Skeletal muscle satellite cell (primary cell): ENCODE data around the gene SFXN3. TPM values are rescaled to one million over a fixed set of nuclear protein-coding genes. Genes with fewer than 3 reads are reported as not detected.
A peak's percentile ranks its signal among the peaks of the same experiment; 100 is the strongest.

ENCODE experiments used
- H3K27me3 ChIP-seq: 2 replicates; pipeline ENCODE4 v1.7.0; 2013; ENCODE audit warnings: low read length; ENCODE audit not compliant: control insufficient read depth, insufficient read depth
- H3K36me3 ChIP-seq: 2 replicates; pipeline ENCODE4 v1.7.0; 2013; ENCODE audit warnings: mild to moderate bottlenecking, control low read depth, low read length; ENCODE audit not compliant: insufficient read depth
- H3K4me1 ChIP-seq: 2 replicates; pipeline ENCODE4 v1.7.0; 2013; ENCODE audit warnings: low read length; ENCODE audit not compliant: control insufficient read depth, insufficient read depth
- H3K4me2 ChIP-seq: 2 replicates; pipeline ENCODE4 v1.7.0; 2013; ENCODE audit warnings: mild to moderate bottlenecking, low read length
- H3K4me3 ChIP-seq: 2 replicates; pipeline ENCODE4 v1.7.0; 2013; ENCODE audit warnings: low read length
- H3K9ac ChIP-seq: 2 replicates; pipeline ENCODE4 v1.7.0; 2013; ENCODE audit warnings: mild to moderate bottlenecking, low read depth, low read length, moderate library complexity
- H3K9me3 ChIP-seq: replicated peaks from 2 replicates; pipeline ENCODE4 v1.7.0; 2013; ENCODE audit warnings: mild to moderate bottlenecking, control low read depth, low read length
- total RNA-seq: library from RNA; depleted of rRNA; stranded (reverse); fragments of >200 nt; gene quantifications from 2 replicates; pipeline ENCODE4 v1.2.3, GENCODE V29; 2012; rRNA removed

Gene SFXN3
- 83.4 and 87.8 TPM in 2 replicates for total RNA-seq

GRCh38 chr10:101031128-101031795, at the start of gene SFXN3, which contains the start of gene PDZD7:
SFXN3 (plus strand) TSS chr10:101031234; CDS start chr10:101034695, 3,461 bp downstream.
PDZD7 (minus strand) TSS chr10:101031129; CDS start chr10:101030219, 910 bp downstream.
- Histone ChIP-seq H3K27me3 (peaks cover 4% of the 10 kb centered on the region), H3K4me2 (peak within 1 kb of the TSS; percentile 93), H3K9me3 (no peaks in the 10 kb centered on the region), H3K36me3 (peaks cover 20% of the 10 kb centered on the region), H3K9ac (peak within 1 kb of the TSS; percentile 93), H3K4me3 (peak within 1 kb of the TSS; percentile 86), H3K4me1 (peaks cover 13% of the 10 kb centered on the region)

- H3K4me3 ChIP-seq = no peak overlapping the region
- H3K9ac ChIP-seq = no peak overlapping the region
- peaks cover 9% of the 10 kb centered on the region for H3K36me3 ChIP-seq
Observed at GRCh38 chr10:100982916-100983830, 47.9 kb upstream of the SFXN3 start.

GRCh38 chr10:100983868-100984671, 47.0 kb upstream of the SFXN3 start:
- no peaks in the 10 kb centered on the region for H3K9me3 ChIP-seq
- peaks cover 10% of the 10 kb centered on the region for H3K36me3 ChIP-seq
- H3K9ac ChIP-seq = no peak overlapping the region
- H3K27me3 ChIP-seq = no peaks in the 10 kb centered on the region
- H3K4me2 ChIP-seq = no peak overlapping the region
- no peak overlapping the region for H3K4me3 ChIP-seq
- peaks cover 17% of the 10 kb centered on the region for H3K4me1 ChIP-seq

More at GRCh38 chr10:100982916-100983830, 47.9 kb upstream of the SFXN3 start:
- Histone ChIP-seq H3K4me1 (peaks cover 11% of the 10 kb centered on the region), H3K9me3 (no peaks in the 10 kb centered on the region), H3K27me3 (no peaks in the 10 kb centered on the region), H3K4me2 (no peak overlapping the region)

- Histone ChIP-seq H3K4me3 (no peak overlapping the region), H3K9me3 (no peaks in the 10 kb centered on the region), H3K4me1 (peaks cover 17% of the 10 kb centered on the region), H3K27me3 (no peaks in the 10 kb centered on the region), H3K9ac (no peak overlapping the region), H3K36me3 (peaks cover 15% of the 10 kb centered on the region), H3K4me2 (no peak overlapping the region)
Observed at GRCh38 chr10:100984672-100985177, 46.3 kb upstream of the SFXN3 start.

- no peak overlapping the region for H3K9ac ChIP-seq
- H3K36me3 ChIP-seq = peaks cover 19% of the 10 kb centered on the region
- H3K4me3 ChIP-seq = no peak overlapping the region
Observed at GRCh38 chr10:100985336-100985735, 45.7 kb upstream of the SFXN3 start.

GRCh38 chr10:100986623-100986951, 44.4 kb upstream of the SFXN3 start:
- Histone ChIP-seq H3K4me3 (peak overlapping the region; percentile 100), H3K36me3 (peaks cover 27% of the 10 kb centered on the region), H3K4me2 (peak overlapping the region; percentile 98), H3K4me1 (peaks cover 17% of the 10 kb centered on the region), H3K27me3 (no peaks in the 10 kb centered on the region), H3K9ac (peak overlapping the region; percentile 92), H3K9me3 (no peaks in the 10 kb centered on the region)

More at GRCh38 chr10:100985336-100985735, 45.7 kb upstream of the SFXN3 start:
- peaks cover 17% of the 10 kb centered on the region for H3K4me1 ChIP-seq
- no peaks in the 10 kb centered on the region for H3K27me3 ChIP-seq
- H3K4me2 ChIP-seq = no peak overlapping the region
- H3K9me3 ChIP-seq = no peaks in the 10 kb centered on the region

GRCh38 chr10:100986952-100987684, 43.9 kb upstream of the SFXN3 start, which contains the start of the genes MRPL43 and TWNK:
MRPL43 (minus strand) TSS chr10:100987497; CDS start chr10:100987443, 54 bp downstream.
TWNK (plus strand) TSS chr10:100987543; CDS start chr10:100988211, 668 bp downstream.
- H3K36me3 ChIP-seq = peaks cover 27% of the 10 kb centered on the region
- H3K9me3 ChIP-seq = no peaks in the 10 kb centered on the region
- no peaks in the 10 kb centered on the region for H3K27me3 ChIP-seq
- H3K4me2 ChIP-seq = peak within 1 kb of the TSS; percentile 98
- peaks cover 17% of the 10 kb centered on the region for H3K4me1 ChIP-seq
- H3K9ac ChIP-seq = peak within 1 kb of the TSS; percentile 92
- H3K4me3 ChIP-seq = peak within 1 kb of the TSS; percentile 100

GRCh38 chr10:100987685-100988049, 43.4 kb upstream of the SFXN3 start:
- Histone ChIP-seq H3K27me3 (no peaks in the 10 kb centered on the region), H3K36me3 (peaks cover 27% of the 10 kb centered on the region), H3K9me3 (no peaks in the 10 kb centered on the region), H3K9ac (peak overlapping the region; percentile 92), H3K4me2 (peak overlapping the region; percentile 98), H3K4me1 (peaks cover 17% of the 10 kb centered on the region), H3K4me3 (peak overlapping the region; percentile 100)

- Histone ChIP-seq H3K4me3 (peak overlapping the region; percentile 100), H3K4me1 (peaks cover 17% of the 10 kb centered on the region), H3K36me3 (peaks cover 30% of the 10 kb centered on the region), H3K9me3 (no peaks in the 10 kb centered on the region), H3K27me3 (no peaks in the 10 kb centered on the region), H3K4me2 (peak overlapping the region; percentile 98), H3K9ac (peak overlapping the region; percentile 92)
Observed at GRCh38 chr10:100988166-100988565, 42.9 kb upstream of the SFXN3 start.

GRCh38 chr10:100989088-100989487, 41.9 kb upstream of the SFXN3 start:
- no peak overlapping the region for H3K4me3 ChIP-seq
- H3K36me3 ChIP-seq = peaks cover 37% of the 10 kb centered on the region
- H3K27me3 ChIP-seq = no peaks in the 10 kb centered on the region
- no peaks in the 10 kb centered on the region for H3K9me3 ChIP-seq
- peaks cover 17% of the 10 kb centered on the region for H3K4me1 ChIP-seq
- H3K4me2 ChIP-seq = no peak overlapping the region
- no peak overlapping the region for H3K9ac ChIP-seq
